Myocyte (in vitro differentiated cells): ENCODE measurements around the gene OR6C74. TPM values are rescaled to one million over a fixed set of nuclear protein-coding genes. Genes with fewer than 3 reads are reported as not detected.

Source experiments
- DNase-seq: peaks from one replicate; pipeline ENCODE4 v3.0.0-alpha.2; 2012; ENCODE audit warnings: low read depth
- polyA plus RNA-seq: library from polyadenylated mRNA; unstranded; fragments of >200 nt; gene quantifications from one replicate; pipeline ENCODE4 v1.2.1, GENCODE V29; 2012; ENCODE audit warnings: missing spikeins
- total RNA-seq: library from RNA; depleted of rRNA; stranded (reverse); fragments of >200 nt; gene quantifications from 2 replicates; pipeline ENCODE4 v1.2.3, GENCODE V29; 2014

OR6C74 gene
- total RNA-seq, result not detected in 2 replicates
- not detected for polyA plus RNA-seq

DNA sequence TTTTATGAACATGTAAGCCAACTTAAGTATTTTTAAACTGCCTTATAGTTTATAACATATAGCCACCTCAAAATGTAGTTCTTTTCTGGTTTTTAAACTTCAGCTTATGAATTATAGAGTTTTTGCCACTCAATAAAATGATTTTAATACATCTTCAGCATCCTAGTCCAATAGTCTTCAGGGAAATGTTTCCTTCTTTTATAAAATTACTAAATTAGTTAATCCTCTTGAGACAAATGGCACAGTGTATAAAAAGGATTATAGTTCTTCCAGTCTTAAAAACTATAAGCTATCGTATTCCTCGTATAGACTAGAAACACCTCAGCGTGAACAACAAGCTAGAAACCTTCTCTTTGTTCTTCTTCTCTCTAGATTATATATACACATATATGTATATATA is at the start of gene OR6C74:
TSS of gene OR6C74 (plus strand) at position 301 of the 400 bp plus-strand sequence. CDS start 2,679 bp downstream, outside the sequence.
- DNase-seq, result no peak

DNA sequence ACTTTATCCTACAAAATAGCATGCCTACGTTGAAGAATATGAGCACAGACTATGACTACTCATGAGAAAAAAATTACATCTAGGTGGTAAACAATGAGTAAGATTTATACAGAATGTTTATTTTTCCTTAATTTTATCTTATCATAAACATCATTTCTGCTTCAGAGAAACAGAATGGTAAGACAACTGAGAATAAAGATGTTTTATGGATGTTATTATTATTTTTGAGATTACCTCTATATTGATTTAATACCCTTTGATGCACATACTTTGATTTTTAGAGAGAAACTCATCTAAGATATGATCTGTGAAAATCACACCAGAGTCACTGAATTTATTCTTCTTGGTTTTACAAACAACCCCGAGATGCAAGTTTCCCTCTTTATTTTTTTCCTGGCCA is 23.7 kb upstream of the OR6C74 start, which contains the start of gene OR10A7:
TSS of gene OR10A7 (plus strand) at position 301 of the 400 bp plus-strand sequence. CDS start at position 301, 0 bp downstream.
- no peak for DNase-seq

- DNase-seq, result no peak
These were observed 17.9 kb upstream of the OR6C74 start for GRCh38 chr12:55226523-55226922.

DNA sequence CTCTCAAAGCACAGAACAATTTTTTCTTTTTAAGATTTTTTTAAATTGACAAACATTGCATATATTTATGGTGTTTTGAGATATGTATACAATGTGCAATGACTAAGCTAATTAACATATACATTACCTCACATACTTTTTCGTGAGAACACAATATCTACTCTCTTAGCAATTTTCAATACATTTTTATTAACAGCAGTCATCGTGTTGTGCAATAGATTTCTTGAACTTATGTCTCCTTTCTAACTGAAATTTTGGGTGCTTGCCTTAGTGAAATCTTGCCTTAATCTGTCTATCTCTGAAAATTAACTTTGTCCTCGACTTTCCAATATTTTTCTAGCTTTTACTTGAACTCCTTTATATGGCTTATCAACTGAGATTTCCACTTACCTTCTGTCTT is 16.8 kb upstream of the OR6C74 start:
- DNase-seq, result no peak

GRCh38 chr12:55246159-55246558 is 1.8 kb downstream of the OR6C74 start:
- no peak for DNase-seq

- DNase-seq, result no peak
These were observed 6.5 kb downstream of the OR6C74 start for GRCh38 chr12:55250944-55251343.

GRCh38 chr12:55253281-55253680 is 8.9 kb downstream of the OR6C74 start:
- DNase-seq, result no peak

DNA sequence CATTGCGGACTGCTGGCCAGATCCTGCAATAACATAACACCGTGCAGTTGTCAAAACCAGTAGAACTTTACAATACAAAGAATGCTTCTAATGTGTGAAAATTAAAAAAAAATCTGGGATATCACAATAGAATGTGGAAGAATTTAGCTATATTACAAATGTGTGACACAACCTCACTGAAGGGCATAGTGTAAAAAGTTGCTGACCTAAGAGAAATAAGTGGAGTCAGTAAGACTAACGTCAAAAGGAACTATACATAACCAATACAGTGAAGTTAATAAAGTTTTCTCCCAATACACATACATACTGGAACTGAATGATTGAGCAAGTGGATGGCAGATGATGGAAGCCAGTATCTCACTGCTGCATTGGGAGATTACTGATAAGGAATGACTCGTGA is 12.4 kb downstream of the OR6C74 start:
- no peak for DNase-seq

GRCh38 chr12:55258303-55258702 is 13.9 kb downstream of the OR6C74 start:
- DNase-seq, result no peak

GRCh38 chr12:55280991-55281390 is 36.6 kb downstream of the OR6C74 start:
- no peak for DNase-seq

DNA sequence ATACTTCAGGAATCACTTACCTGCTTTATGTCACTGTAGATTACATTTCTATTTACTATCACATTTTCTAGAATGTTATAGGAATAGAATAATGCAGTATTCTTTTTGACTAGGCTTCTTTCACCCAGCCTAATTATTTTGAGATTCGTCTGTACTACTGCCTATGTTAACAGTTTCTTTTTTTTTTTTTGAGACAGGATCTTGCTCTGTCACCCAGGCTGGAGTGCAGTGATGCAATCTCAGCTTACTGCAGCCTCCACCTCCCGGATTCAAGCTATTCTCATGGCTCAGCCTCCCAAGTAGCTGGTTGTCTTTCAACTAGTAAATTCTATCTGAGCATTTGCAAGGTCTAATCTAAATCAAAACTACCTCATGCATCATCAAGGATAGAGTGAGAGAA is 45.6 kb downstream of the OR6C74 start:
- no peak for DNase-seq

Other genes starting within 250 kb of the OR6C74 start
- gene NEUROD4, start 224.6 kb upstream of the OR6C74 start, total RNA-seq, result not detected in 2 replicates
- not detected in 2 replicates for gene OR9K2, start 118.2 kb upstream of the OR6C74 start, total RNA-seq
- not detected in 2 replicates for gene OR10A7, start 23.6 kb upstream of the OR6C74 start, total RNA-seq
- not detected in 2 replicates for gene OR6C6, start 52.0 kb downstream of the OR6C74 start, total RNA-seq
- not detected in 2 replicates for gene OR6C1, start 69.7 kb downstream of the OR6C74 start, total RNA-seq
- not detected in 2 replicates for gene OR6C3, start 86.1 kb downstream of the OR6C74 start, total RNA-seq
- gene OR6C75, start 118.4 kb downstream of the OR6C74 start, total RNA-seq, result not detected in 2 replicates
- not detected in 2 replicates for gene OR6C65, start 155.9 kb downstream of the OR6C74 start, total RNA-seq
- not detected in 2 replicates for gene OR6C76, start 181.6 kb downstream of the OR6C74 start, total RNA-seq
- gene OR6C2, start 199.5 kb downstream of the OR6C74 start, total RNA-seq, result not detected in 2 replicates
- gene OR6C70, start 225.5 kb downstream of the OR6C74 start, total RNA-seq, result not detected in 2 replicates
- gene OR6C68, start 247.8 kb downstream of the OR6C74 start, total RNA-seq, result not detected in 2 replicates